Ecto neural progenitor cell (in vitro differentiated cells): ENCODE data around the gene C16orf86.

Source experiments
- DNase-seq: peaks from one replicate; pipeline ENCODE4 v3.0.0-alpha.2; 2018; ENCODE audit warnings: low spot score

C16orf86 gene

GRCh38 chr16:67667453-67667816 is 821 bp downstream of the C16orf86 start:
- DNase-seq, result no peak

GRCh38 chr16:67667817-67668494 is 1.3 kb downstream of the C16orf86 start:
- DNase-seq, result peak; percentile 88

- no peak for DNase-seq
These were observed 2.0 kb downstream of the C16orf86 start for GRCh38 chr16:67668495-67669157.

GRCh38 chr16:67669499-67670101 is 3.0 kb downstream of the C16orf86 start:
- no peak for DNase-seq

- DNase-seq, result no peak
These were observed 5.7 kb downstream of the C16orf86 start for GRCh38 chr16:67672306-67672705.

- no peak for DNase-seq
These were observed 6.4 kb downstream of the C16orf86 start for GRCh38 chr16:67672739-67673662.

GRCh38 chr16:67673712-67674580 is 7.3 kb downstream of the C16orf86 start:
- DNase-seq, result no peak

- DNase-seq, result no peak
These were observed 8.4 kb downstream of the C16orf86 start for GRCh38 chr16:67674851-67675578.

GRCh38 chr16:67675579-67675935 is 8.9 kb downstream of the C16orf86 start:
- no peak for DNase-seq

GRCh38 chr16:67675999-67676398 is 9.4 kb downstream of the C16orf86 start:
- DNase-seq, result no peak

- no peak for DNase-seq
These were observed 9.9 kb downstream of the C16orf86 start for GRCh38 chr16:67676516-67676915.

GRCh38 chr16:67676939-67677338 is 10.3 kb downstream of the C16orf86 start:
- DNase-seq, result no peak

- no peak for DNase-seq
These were observed 11.1 kb downstream of the C16orf86 start for GRCh38 chr16:67677712-67678111.

- DNase-seq, result no peak
These were observed 11.9 kb downstream of the C16orf86 start for GRCh38 chr16:67678354-67679023.

GRCh38 chr16:67679935-67680897 is 13.6 kb downstream of the C16orf86 start:
- no peak for DNase-seq

GRCh38 chr16:67683767-67684166 is 17.2 kb downstream of the C16orf86 start:
- DNase-seq, result no peak

GRCh38 chr16:67685388-67686112 is 18.9 kb downstream of the C16orf86 start:
- no peak for DNase-seq
